ENCODE data around the gene CALCR. TPM values are rescaled to one million over a fixed set of nuclear protein-coding genes. Genes with fewer than 3 reads are reported as not detected.

CALCR gene
- polyA plus RNA-seq, 2 of the 4 experiments (the other 2 are of a cell fraction) = 0.06 TPM; not detected in 1

- no peak for TF ChIP-seq CTCF (IDR thresholded peaks at IDR 0.05)
- no peak for TF ChIP-seq TFCP2L1 (CRISPR knock-in tag; IDR thresholded peaks at IDR 0.05)
- no peak for TF ChIP-seq HEYL (CRISPR knock-in tag; IDR thresholded peaks at IDR 0.05)
- TF ChIP-seq FOXS1 (CRISPR knock-in tag; IDR thresholded peaks at IDR 0.05) = no peak
- no peak for TF ChIP-seq EHF (CRISPR knock-in tag; IDR thresholded peaks at IDR 0.05)
Measured at GRCh38 chr7:93430917-93431588, 143.5 kb downstream of the CALCR start (continued).

DNA sequence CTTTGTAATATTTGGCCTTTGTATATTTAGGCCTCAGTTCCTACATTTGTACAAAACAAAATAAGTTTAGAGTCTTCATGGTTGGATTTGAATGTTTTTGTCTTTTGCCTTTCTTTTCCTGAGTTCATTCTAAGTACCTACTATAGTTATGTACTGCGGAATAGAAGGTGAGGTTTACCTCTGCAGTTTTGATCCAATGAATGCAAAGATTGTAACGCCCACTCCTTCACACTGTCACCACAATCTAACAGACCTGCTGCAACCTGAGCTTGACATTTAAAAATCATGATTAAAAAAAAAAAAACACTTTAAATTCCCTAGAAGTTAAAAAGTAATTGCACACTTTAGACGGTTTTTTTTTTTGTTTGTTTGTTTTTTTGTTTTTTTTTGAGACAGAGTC lies 145.0 kb downstream of the CALCR start:
- CTCF ChIA-PET = interaction anchor here (1.1 to 3.8 kb wide), 2 partner anchors 11 to 13 kb away, joined by 3 to 11 read pairs; no protein-coding TSS in a partner anchor
- WGBS (ENCODE audit: missing lambda C conversion rate) = 53% methylated on average over 3 of the region's 3 CpGs
- TF ChIP-seq PHF8 (IDR thresholded peaks at IDR 0.05; ENCODE audit: borderline replicate concordance, low read depth) (no peak), SREBF2 (IDR thresholded peaks at IDR 0.05) (no peak), EHMT2 (IDR thresholded peaks at IDR 0.05; ENCODE audit: low read depth) (no peak), KDM1A (IDR thresholded peaks at IDR 0.05; ENCODE audit: low read depth) (no peak), RNF2 (IDR thresholded peaks at IDR 0.05; ENCODE audit: borderline replicate concordance, low read depth) (no peak), HOXA7 (CRISPR knock-in tag; IDR thresholded peaks at IDR 0.05) (no peak), HEYL (CRISPR knock-in tag; IDR thresholded peaks at IDR 0.05) (no peak)
- Histone ChIP-seq H3K4me3 (no peak overlapping the region), H3K27ac (no peak overlapping the region), H3K4me2 (no peak overlapping the region), H3K4me1 (no peaks in the 10 kb centered on the region), H3K9me3 (no peaks in the 10 kb centered on the region)
- ATAC-seq (no peak), FAIRE-seq (no peak), DNase-seq (ENCODE audit: low read depth in 1 of 2, low spot score in 1 of 2) (no peak)
- POLR2A ChIA-PET = no interaction called here

GRCh38 chr7:93427107-93427506 lies 147.4 kb downstream of the CALCR start:
- Histone ChIP-seq H3K4me1 (no peaks in the 10 kb centered on the region), H3K4me3 (no peak overlapping the region), H3K27ac (no peak overlapping the region), H3K4me2 (no peak overlapping the region), H3K9me3 (no peaks in the 10 kb centered on the region)
- ATAC-seq (no peak), DNase-seq (ENCODE audit: low read depth in 1 of 2, low spot score in 1 of 2) (no peak), FAIRE-seq (no peak)
- TF ChIP-seq NPAS2 (CRISPR knock-in tag; IDR thresholded peaks at IDR 0.05; ENCODE audit: borderline replicate concordance) = no peak
- TF ChIP-seq, protein P1, sequence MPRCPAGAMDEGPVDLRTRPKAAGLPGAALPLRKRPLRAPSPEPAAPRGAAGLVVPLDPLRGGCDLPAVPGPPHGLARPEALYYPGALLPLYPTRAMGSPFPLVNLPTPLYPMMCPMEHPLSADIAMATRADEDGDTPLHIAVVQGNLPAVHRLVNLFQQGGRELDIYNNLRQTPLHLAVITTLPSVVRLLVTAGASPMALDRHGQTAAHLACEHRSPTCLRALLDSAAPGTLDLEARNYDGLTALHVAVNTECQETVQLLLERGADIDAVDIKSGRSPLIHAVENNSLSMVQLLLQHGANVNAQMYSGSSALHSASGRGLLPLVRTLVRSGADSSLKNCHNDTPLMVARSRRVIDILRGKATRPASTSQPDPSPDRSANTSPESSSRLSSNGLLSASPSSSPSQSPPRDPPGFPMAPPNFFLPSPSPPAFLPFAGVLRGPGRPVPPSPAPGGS (IDR thresholded peaks at IDR 0.05) = no peak
- TF ChIP-seq EHMT2 (IDR thresholded peaks at IDR 0.05; ENCODE audit: low read depth) = no peak
- no peak for TF ChIP-seq FOXS1 (CRISPR knock-in tag; IDR thresholded peaks at IDR 0.05)
- TF ChIP-seq GATA3 (IDR thresholded peaks at IDR 0.05; ENCODE audit: borderline replicate concordance) = no peak
- TF ChIP-seq HOXB5 (CRISPR knock-in tag; IDR thresholded peaks at IDR 0.05) = no peak
- TF ChIP-seq FOSB (CRISPR knock-in tag; IDR thresholded peaks at IDR 0.05) = no peak
- no peak for TF ChIP-seq ZC3H11A (IDR thresholded peaks at IDR 0.05)
- TF ChIP-seq, protein P2, sequence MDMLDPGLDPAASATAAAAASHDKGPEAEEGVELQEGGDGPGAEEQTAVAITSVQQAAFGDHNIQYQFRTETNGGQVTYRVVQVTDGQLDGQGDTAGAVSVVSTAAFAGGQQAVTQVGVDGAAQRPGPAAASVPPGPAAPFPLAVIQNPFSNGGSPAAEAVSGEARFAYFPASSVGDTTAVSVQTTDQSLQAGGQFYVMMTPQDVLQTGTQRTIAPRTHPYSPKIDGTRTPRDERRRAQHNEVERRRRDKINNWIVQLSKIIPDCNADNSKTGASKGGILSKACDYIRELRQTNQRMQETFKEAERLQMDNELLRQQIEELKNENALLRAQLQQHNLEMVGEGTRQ (IDR thresholded peaks at IDR 0.05) = no peak
- no peak for TF ChIP-seq ELK1 (IDR thresholded peaks at IDR 0.05; ENCODE audit: low read depth, low read length)
- TF ChIP-seq SMC3 (IDR thresholded peaks at IDR 0.05) = no peak
- TF ChIP-seq FOSL2 (IDR thresholded peaks at IDR 0.05) = no peak
- no peak for TF ChIP-seq FOSL2 (CRISPR knock-in tag; IDR thresholded peaks at IDR 0.05)
- no peak for TF ChIP-seq POLR2A (IDR thresholded peaks at IDR 0.05; ENCODE audit: low read length)
- no peak for TF ChIP-seq RCOR1 (IDR thresholded peaks at IDR 0.05; ENCODE audit: low read depth, low read length)
- TF ChIP-seq ZFP36 (IDR thresholded peaks at IDR 0.05; ENCODE audit: borderline replicate concordance, partially characterized antibody) = no peak
- no peak for TF ChIP-seq CTCF (IDR thresholded peaks at IDR 0.05)
- ChIA-PET CTCF (no interaction called here), POLR2A (no interaction called here)
- 6% methylated on average over 2 of the region's 2 CpGs for WGBS (ENCODE audit: missing lambda C conversion rate)
